LNCAP (cell line): ENCODE data around the gene CSNK1G3.

Source experiments
- TF ChIP-seq, protein P1 (sequence below): fragments of 450-650 bp; IDR thresholded peaks from 2 replicates; pipeline ENCODE4 v1.5.1; 2017; ENCODE audit warnings: mild to moderate bottlenecking

The CSNK1G3 gene

GRCh38 chr5:123628860-123629544, 117.0 kb downstream of the CSNK1G3 start:
- TF ChIP-seq, protein P1, sequence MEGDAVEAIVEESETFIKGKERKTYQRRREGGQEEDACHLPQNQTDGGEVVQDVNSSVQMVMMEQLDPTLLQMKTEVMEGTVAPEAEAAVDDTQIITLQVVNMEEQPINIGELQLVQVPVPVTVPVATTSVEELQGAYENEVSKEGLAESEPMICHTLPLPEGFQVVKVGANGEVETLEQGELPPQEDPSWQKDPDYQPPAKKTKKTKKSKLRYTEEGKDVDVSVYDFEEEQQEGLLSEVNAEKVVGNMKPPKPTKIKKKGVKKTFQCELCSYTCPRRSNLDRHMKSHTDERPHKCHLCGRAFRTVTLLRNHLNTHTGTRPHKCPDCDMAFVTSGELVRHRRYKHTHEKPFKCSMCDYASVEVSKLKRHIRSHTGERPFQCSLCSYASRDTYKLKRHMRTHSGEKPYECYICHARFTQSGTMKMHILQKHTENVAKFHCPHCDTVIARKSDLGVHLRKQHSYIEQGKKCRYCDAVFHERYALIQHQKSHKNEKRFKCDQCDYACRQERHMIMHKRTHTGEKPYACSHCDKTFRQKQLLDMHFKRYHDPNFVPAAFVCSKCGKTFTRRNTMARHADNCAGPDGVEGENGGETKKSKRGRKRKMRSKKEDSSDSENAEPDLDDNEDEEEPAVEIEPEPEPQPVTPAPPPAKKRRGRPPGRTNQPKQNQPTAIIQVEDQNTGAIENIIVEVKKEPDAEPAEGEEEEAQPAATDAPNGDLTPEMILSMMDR = no peak

- TF ChIP-seq, protein P1 = no peak
Measured at GRCh38 chr5:123636006-123636405, 124.0 kb downstream of the CSNK1G3 start.

DNA sequence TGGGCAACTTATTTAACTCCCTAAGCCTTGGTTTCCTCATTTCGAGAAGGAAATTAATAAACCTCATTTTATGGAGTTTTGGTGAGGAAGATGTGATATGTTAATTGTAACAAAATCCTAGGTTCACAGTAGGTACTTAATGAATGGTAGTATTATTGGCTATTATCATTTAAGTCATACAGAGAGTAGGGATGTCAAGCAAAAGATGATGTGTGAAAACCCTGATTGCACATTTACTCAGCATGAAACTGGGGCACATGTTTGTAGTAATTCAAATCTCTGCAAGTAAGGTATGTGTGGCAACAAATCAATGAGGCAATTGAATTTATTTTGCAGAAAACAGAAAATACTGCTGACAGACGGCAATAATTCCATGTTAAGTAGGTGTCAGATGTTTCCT, 127.3 kb downstream of the CSNK1G3 start:
- TF ChIP-seq, protein P1 = no peak

- TF ChIP-seq, protein P1 = no peak
Measured at GRCh38 chr5:123645024-123645603, 133.1 kb downstream of the CSNK1G3 start.

GRCh38 chr5:123647066-123647465, 135.1 kb downstream of the CSNK1G3 start:
- TF ChIP-seq, protein P1 = no peak

DNA sequence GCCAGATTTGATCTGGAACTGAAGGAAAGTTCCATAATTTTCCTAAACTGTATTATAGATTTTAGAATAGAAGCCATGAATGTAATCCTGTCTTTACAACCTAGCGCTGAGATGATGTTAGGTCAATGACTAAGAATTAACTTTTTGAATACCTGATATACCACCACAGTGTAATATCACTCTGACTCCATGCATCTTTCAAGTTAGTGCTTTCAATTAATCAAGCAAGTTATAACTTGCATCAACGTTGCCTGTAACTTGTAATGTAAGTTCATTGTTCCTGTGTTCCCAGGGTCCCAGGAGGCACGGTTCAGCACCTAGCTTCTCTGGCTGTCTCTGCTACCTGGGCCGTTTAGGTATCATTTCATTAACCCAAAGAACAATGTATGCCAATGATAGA, 139.3 kb downstream of the CSNK1G3 start:
- TF ChIP-seq, protein P1 = no peak

- TF ChIP-seq, protein P1 = no peak
Measured at GRCh38 chr5:123659011-123659410, 147.0 kb downstream of the CSNK1G3 start.
